H1 (cell line): ENCODE measurements around the gene YTHDF2.

Experiments
- BRCA1 ChIP-seq: IDR thresholded peaks from 2 replicates; pipeline ENCODE4 v1.6.1; 2012; ENCODE audit warnings: low read depth, low read length, improper control_type of control experiment
- CEBPB ChIP-seq: IDR thresholded peaks from 2 replicates; pipeline ENCODE4 v1.6.1; 2012; ENCODE audit warnings: low read depth, low read length
- CHD1 ChIP-seq: IDR thresholded peaks from 2 replicates; pipeline ENCODE4 v1.6.1; 2012; ENCODE audit warnings: low read depth, low read length, improper control_type of control experiment
- CHD2 ChIP-seq: IDR thresholded peaks from 2 replicates; pipeline ENCODE4 v1.6.1; 2012; ENCODE audit warnings: low read length, improper control_type of control experiment
- GABPA ChIP-seq: IDR thresholded peaks from 2 replicates; pipeline ENCODE4 v1.6.1; 2011; ENCODE audit warnings: mild to moderate bottlenecking, low read length, moderate library complexity, borderline replicate concordance; ENCODE audit not compliant: insufficient read depth
- KDM1A ChIP-seq: fragments of 200-600, 300-600 bp; sonication (generic); IDR thresholded peaks from 2 replicates; pipeline ENCODE4 v1.7.1; 2016; ENCODE audit warnings: mild to moderate bottlenecking, low read length, borderline replicate concordance
- MAX ChIP-seq: IDR thresholded peaks from 2 replicates; pipeline ENCODE4 v1.6.1; 2012; ENCODE audit warnings: inconsistent platforms
- NRF1 ChIP-seq: IDR thresholded peaks from 2 replicates; pipeline ENCODE4 v1.6.1; 2011; ENCODE audit warnings: mild to moderate bottlenecking, low read depth, low read length, improper control_type of control experiment
- POLR2A ChIP-seq, 2 experiments: IDR thresholded peaks; 1 replicate in 1 of 2; 2 replicates in 1 of 2; pipeline ENCODE4 v1.6.1; 2011; ENCODE audit warnings: low read depth in 2 of 2, low read length in 2 of 2, mild to moderate bottlenecking in 2 of 2; ENCODE audit errors: control extremely low read depth in 1 of 2
- RXRA ChIP-seq: IDR thresholded peaks from 2 replicates; pipeline ENCODE4 v1.6.1; 2011; ENCODE audit warnings: low read depth, mild to moderate bottlenecking, low read length, moderate library complexity; ENCODE audit not compliant: insufficient read depth
- SAP30 ChIP-seq: fragments of 300-600 bp; sonication (generic); IDR thresholded peaks from 2 replicates; pipeline ENCODE4 v1.7.1; 2012; ENCODE audit warnings: low read length, moderate library complexity, mild to moderate bottlenecking, inconsistent platforms; ENCODE audit not compliant: insufficient read depth, insufficient replicate concordance
- SUZ12 ChIP-seq: fragments of 200-600 bp; sonication (generic); IDR thresholded peaks from 2 replicates; pipeline ENCODE4 v1.6.1; 2012; ENCODE audit warnings: mild to moderate bottlenecking, inconsistent platforms, low read length, moderate library complexity, mixed read lengths
- ZNF274 ChIP-seq: IDR thresholded peaks from 2 replicates; pipeline ENCODE4 v1.7.0; 2012; ENCODE audit warnings: low read length, borderline replicate concordance; ENCODE audit errors: extremely low read depth
- TF ChIP-seq, protein P1 (sequence below), 3 experiments: IDR thresholded peaks; 1 replicate in 2 of 3; 2 replicates in 1 of 3; pipeline versions ENCODE4 v1.5.1 to v1.6.1; 2011; ENCODE audit warnings: low read length in 3 of 3, mild to moderate bottlenecking in 3 of 3, inconsistent platforms in 2 of 3, low read depth in 1 of 3, moderate library complexity in 1 of 3; ENCODE audit not compliant: insufficient read depth in 1 of 3; ENCODE audit errors: control extremely low read depth in 1 of 3

DNA sequence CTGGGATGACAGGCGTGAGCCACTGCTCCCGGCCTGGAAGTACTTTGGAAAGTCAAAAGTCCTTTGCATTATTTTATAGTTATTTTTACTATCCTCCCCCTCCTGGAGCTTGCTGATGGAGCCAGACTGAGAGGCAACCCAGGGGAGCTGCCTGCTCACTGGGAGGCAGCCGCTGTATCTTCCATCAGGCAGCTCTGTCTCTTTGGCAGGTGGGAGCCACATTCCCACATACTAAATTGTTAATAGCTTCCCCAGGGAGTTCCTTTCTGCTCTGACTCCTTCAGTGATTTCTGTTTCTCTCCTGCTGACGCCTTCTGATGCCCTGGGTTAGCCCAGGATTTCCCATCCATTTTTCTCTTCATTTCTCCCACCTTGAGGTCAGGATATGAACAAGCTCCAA is 70.3 kb downstream of the YTHDF2 start:
- no peak for TF ChIP-seq NRF1
- TF ChIP-seq, protein P1, sequence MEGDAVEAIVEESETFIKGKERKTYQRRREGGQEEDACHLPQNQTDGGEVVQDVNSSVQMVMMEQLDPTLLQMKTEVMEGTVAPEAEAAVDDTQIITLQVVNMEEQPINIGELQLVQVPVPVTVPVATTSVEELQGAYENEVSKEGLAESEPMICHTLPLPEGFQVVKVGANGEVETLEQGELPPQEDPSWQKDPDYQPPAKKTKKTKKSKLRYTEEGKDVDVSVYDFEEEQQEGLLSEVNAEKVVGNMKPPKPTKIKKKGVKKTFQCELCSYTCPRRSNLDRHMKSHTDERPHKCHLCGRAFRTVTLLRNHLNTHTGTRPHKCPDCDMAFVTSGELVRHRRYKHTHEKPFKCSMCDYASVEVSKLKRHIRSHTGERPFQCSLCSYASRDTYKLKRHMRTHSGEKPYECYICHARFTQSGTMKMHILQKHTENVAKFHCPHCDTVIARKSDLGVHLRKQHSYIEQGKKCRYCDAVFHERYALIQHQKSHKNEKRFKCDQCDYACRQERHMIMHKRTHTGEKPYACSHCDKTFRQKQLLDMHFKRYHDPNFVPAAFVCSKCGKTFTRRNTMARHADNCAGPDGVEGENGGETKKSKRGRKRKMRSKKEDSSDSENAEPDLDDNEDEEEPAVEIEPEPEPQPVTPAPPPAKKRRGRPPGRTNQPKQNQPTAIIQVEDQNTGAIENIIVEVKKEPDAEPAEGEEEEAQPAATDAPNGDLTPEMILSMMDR (IDR thresholded peaks at IDR 0.05; ENCODE audit: control extremely low read depth in 1 of 3, insufficient read depth in 1 of 3, low read depth in 1 of 3, low read length in 3 of 3): no peak
- TF ChIP-seq POLR2A (IDR thresholded peaks at IDR 0.05; ENCODE audit: control extremely low read depth in 1 of 2, low read depth in 2 of 2, low read length in 2 of 2): no peak
- no peak for TF ChIP-seq ZNF274
- no peak for TF ChIP-seq SAP30
- no peak for TF ChIP-seq CHD2
- TF ChIP-seq BRCA1: no peak
- no peak for TF ChIP-seq MAX
- TF ChIP-seq KDM1A: no peak
- no peak for TF ChIP-seq GABPA
- no peak for TF ChIP-seq CEBPB
- TF ChIP-seq CHD1: no peak
- TF ChIP-seq SUZ12: no peak
- no peak for TF ChIP-seq RXRA
